AG10803 (cell line): ENCODE data around the gene TOMM34.

Experiments used
- DNase-seq: peaks from one replicate; pipeline ENCODE4 v3.0.0; 2010; ENCODE audit warnings: low read depth
- H3K4me3 ChIP-seq: 2 replicates; pipeline ENCODE4 v1.5.1; 2011; ENCODE audit warnings: mild to moderate bottlenecking, low read length, control low read depth
- TF ChIP-seq, protein P1 (sequence below): conservative IDR thresholded peaks from 2 replicates; pipeline ENCODE4 v1.5.1; 2011; ENCODE audit warnings: mild to moderate bottlenecking, low read length, control low read depth, inconsistent platforms

TOMM34 gene

DNA sequence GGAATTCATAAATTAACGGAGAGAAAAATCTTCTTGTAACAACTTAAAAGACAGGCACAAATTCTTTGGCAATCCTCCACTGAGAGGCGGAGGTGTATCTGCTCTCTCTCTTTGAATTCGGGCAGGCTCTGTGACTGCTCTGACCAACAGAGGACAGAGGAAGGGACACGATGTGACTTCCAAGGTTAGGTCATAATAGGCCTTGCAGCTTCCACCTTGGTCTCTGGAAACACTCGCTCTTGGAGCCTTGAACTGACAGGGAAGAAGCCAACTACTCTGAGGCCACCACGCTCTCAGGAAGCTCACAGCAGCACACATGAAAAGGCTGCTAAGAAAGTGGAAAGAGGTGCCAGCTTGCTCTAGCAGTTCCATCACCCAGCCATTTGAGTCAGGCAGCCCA lies 14.9 kb downstream of the TOMM34 start:
- TF ChIP-seq, protein P1, sequence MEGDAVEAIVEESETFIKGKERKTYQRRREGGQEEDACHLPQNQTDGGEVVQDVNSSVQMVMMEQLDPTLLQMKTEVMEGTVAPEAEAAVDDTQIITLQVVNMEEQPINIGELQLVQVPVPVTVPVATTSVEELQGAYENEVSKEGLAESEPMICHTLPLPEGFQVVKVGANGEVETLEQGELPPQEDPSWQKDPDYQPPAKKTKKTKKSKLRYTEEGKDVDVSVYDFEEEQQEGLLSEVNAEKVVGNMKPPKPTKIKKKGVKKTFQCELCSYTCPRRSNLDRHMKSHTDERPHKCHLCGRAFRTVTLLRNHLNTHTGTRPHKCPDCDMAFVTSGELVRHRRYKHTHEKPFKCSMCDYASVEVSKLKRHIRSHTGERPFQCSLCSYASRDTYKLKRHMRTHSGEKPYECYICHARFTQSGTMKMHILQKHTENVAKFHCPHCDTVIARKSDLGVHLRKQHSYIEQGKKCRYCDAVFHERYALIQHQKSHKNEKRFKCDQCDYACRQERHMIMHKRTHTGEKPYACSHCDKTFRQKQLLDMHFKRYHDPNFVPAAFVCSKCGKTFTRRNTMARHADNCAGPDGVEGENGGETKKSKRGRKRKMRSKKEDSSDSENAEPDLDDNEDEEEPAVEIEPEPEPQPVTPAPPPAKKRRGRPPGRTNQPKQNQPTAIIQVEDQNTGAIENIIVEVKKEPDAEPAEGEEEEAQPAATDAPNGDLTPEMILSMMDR = no peak
- no peak for DNase-seq
- H3K4me3 ChIP-seq = no peak overlapping the region

DNA sequence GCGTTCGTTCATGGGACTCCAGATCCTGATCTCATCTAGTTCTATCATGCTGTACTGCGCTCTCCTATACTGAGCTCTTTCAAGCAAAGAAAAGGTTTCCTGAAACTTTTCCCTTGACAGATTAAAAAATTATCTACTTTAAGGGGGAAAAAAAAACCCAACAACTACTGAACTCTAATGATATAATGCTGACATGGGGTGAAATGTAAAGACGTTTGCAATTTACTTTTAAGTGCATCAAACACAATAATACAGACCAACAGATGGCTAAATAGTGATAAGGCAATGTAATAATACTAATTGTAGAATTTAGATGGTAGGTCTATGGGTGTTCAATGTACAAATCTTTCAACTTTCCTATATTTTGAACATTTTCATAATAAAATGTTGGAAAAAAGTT lies 16.4 kb downstream of the TOMM34 start:
- TF ChIP-seq, protein P1 = no peak
- DNase-seq = no peak
- H3K4me3 ChIP-seq = no peak overlapping the region

DNA sequence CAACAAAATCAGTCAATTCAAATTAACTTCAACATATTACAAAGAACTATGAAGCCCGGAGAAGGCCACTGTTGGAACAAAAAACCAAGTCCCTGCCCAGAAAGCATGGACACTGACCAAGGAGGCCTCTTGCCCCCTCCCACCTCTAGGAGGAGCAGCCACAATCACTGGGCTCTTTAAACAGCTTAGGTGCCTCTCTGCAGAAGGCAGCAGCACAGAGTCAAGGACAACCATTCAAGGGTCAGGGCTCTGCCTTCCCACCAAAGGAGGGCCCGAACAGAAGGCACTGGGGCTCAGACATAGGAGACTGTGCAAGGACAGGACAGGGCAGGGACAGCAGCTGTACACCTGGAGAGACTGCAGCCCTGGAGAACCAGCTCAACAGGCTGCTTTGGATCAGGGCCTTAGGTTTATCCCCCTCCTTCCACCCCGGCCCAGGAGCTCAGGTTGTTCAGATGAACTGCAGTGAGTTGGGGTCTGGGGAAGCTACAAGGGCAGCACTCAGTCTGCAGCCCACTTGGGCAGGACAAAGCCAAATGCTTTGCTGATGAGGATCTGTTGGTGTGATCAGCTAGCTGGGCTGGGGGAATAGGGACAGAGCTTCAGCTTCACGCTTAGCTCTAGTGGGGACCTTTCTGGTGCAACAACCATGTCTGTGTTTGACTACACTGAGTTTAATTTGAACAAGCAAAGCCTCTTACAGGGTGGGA lies 17.8 kb downstream of the TOMM34 start:
- TF ChIP-seq, protein P1 = no peak
- no peak for DNase-seq
- no peak overlapping the region for H3K4me3 ChIP-seq

DNA sequence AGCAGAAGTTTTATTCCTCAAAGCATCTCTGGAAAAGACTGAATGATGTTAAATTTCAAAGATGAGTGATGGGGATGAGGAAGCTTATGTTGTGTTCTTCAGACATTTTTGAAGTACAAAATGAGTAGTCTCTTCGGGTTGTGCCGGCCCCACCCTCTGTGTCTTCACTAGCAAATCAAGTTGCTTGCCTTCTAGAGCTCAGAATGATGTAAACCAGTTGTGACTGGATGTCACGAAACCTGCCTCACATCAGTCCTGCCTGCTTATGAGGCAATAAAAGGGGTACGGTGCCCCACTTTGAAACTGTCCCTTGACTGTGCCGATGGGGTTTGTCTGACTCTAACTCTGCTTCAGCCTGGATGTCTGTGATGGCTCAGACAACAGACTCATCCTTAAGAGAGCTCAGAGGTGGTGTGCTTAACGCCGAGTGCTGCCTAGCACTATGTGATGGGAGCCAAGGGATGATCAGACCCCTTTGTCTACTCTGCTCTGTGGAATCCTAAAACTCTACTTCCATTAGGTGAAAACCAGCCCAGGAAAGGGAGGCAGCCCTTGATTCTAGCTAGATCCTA lies 19.0 kb downstream of the TOMM34 start:
- DNase-seq = no peak
- TF ChIP-seq, protein P1 = no peak
- no peak overlapping the region for H3K4me3 ChIP-seq

DNA sequence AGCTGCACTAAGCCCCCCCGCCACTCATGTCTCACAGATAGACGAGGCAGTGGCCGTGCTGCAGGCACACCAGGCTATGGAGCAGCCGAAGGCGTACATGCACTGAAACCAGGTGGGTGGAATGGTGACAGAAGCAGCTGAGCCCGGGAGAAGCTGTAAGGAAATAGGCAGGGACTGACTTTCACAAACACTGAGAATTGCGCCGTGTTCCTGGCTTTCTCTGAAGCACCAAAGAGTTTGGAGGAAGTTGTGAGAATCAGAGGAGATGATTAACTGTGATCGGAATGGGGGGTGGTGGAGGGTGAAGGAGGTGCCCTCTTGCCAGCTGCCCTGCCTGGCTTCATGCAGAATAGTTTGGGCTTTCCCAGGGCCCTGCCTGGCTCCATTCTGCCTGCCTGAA lies 21.6 kb downstream of the TOMM34 start:
- no peak for DNase-seq
- TF ChIP-seq, protein P1 = no peak
- H3K4me3 ChIP-seq = no peak overlapping the region

DNA sequence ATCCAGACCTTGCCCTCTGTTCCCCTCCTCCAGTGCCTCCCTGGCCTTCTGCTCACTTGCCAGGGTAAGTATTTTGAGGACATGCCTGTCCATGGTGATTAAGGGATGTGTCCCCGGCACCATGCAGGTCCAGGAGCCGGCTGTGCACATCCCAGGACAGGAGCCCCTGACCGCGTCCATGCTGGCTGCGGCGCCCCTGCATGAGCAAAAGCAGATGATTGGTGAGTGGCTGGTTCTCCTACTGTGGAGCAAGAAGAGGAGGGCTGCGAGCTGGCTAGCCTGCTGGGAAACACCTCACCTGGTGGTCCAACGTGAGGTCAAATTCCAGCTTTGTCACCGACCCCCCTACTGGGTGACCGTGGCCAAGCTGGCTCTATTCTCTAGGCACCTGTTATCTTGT lies 23.7 kb downstream of the TOMM34 start:
- TF ChIP-seq, protein P1 = no peak
- H3K4me3 ChIP-seq = no peak overlapping the region
- DNase-seq = no peak

DNA sequence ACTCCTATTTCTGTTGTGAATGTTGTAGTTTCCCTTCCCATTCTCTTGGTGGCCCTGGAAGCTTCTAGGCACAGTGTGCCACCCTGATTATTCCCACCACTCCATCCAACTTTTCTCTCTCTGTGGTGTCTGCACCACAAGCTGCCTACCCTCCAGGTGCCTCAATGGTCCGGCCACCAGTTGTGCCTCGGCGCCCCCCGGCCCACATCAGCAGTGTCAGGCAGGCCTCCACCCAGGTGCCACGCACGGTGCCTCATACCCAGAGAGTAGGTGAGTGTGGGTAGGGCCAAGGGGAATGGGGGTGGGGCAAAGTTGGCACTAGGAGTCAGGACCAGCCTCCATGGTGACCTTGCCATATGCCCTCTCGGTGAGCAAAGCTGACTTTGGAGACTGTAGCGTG lies 27.3 kb downstream of the TOMM34 start:
- TF ChIP-seq, protein P1 = no peak
- H3K4me3 ChIP-seq = no peak overlapping the region
- DNase-seq = no peak
